Transverse colon (tissue), 4 donors: ENCODE data around the gene BPGM.

Experiments
- EP300 ChIP-seq: sonication (generic); formaldehyde crosslinking; IDR thresholded peaks from one replicate; pipeline ENCODE4 v1.6.1; 2017; ENCODE audit warnings: antibody characterized with exemption, low read depth
- POLR2A ChIP-seq: fragments of 450-650 bp; IDR thresholded peaks from one replicate; pipeline ENCODE4 v1.6.1; 2016; ENCODE audit warnings: antibody characterized with exemption, mild to moderate bottlenecking, moderate library complexity
- POLR2AphosphoS5 ChIP-seq, 3 donors: sonication (generic); formaldehyde crosslinking; IDR thresholded peaks; one replicate each; pipeline ENCODE4 v1.6.1; 2016; ENCODE audit warnings: antibody characterized with exemption in 3 of 3
- TF ChIP-seq, protein P1 (sequence below), 5 experiments: fragments of 200-600 bp in 3 of 5; fragments of 450-650 bp in 2 of 5; sonication (generic) in 3 of 5; IDR thresholded peaks; 1 replicate in 2 of 5; 2 replicates in 3 of 5; pipeline ENCODE4 v1.5.1; 2016 to 2017; ENCODE audit warnings: antibody characterized with exemption in 5 of 5, inconsistent platforms in 3 of 5, mild to moderate bottlenecking in 2 of 5, moderate library complexity in 1 of 5

GRCh38 chr7:134619627-134620331 is 26.9 kb upstream of the BPGM start:
- TF ChIP-seq, protein P1, sequence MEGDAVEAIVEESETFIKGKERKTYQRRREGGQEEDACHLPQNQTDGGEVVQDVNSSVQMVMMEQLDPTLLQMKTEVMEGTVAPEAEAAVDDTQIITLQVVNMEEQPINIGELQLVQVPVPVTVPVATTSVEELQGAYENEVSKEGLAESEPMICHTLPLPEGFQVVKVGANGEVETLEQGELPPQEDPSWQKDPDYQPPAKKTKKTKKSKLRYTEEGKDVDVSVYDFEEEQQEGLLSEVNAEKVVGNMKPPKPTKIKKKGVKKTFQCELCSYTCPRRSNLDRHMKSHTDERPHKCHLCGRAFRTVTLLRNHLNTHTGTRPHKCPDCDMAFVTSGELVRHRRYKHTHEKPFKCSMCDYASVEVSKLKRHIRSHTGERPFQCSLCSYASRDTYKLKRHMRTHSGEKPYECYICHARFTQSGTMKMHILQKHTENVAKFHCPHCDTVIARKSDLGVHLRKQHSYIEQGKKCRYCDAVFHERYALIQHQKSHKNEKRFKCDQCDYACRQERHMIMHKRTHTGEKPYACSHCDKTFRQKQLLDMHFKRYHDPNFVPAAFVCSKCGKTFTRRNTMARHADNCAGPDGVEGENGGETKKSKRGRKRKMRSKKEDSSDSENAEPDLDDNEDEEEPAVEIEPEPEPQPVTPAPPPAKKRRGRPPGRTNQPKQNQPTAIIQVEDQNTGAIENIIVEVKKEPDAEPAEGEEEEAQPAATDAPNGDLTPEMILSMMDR (IDR thresholded peaks at IDR 0.05), result no peak
- TF ChIP-seq EP300 (no peak), POLR2A (no peak), POLR2AphosphoS5 (IDR thresholded peaks at IDR 0.05) (no peak)
